GM21737 (cell line): ENCODE data around the gene KIAA1755.
A peak's percentile ranks its signal among the peaks of the same experiment; 100 is the strongest.

Source experiments
- ATAC-seq: cut with Tn5 transposase; IDR thresholded peaks from one replicate; pipeline ENCODE4 v1.9.1; 2021; ENCODE audit warnings: mild to moderate bottlenecking, moderate library complexity; ENCODE audit not compliant: unreplicated experiment

The KIAA1755 gene

DNA sequence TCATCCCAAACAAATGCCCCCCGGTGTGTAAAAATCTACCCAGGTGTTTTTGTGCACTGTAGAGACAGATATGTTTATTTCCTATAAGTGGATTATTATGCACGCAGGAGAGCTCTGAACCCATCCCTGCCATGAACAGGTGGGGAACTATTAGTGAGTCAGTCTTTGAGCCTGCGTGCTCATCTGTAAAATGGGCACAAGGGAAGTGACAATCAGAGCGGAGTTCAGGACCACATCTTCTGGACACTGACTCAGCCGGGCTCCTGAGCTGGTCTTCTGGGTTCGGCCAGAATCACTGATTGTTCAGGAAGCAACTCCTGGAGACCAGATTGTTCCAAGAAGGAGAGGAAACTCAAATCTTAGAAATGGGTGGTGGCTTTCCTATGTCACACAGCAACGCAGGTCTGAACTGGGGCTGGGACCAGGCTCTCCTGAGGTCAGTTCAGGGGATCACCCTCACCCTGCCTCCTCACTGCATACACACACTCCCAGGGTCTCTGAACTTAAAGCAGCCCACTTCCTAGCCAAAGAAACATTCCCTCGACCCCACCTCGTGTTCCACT, 68.1 kb downstream of the KIAA1755 start:
- no peak for ATAC-seq

DNA sequence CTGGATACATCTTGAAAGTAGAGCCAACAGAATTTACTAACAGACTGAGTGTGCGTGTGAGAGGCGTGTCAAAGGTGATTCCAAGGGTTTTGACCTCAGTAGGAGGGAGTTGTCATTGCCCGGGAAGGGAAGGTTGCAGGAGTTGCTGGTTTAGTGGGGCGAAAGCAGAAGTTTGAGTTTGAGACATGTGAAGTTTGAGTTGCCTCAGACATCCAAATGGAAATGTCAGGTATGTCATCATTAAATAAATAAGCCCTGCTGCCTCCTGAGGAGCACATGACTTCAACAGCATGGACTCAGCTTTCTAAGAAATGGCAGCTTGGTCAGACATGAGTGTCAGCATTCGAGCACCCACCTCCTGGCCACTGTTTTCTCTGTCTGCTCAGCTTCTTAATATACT, 68.9 kb downstream of the KIAA1755 start:
- ATAC-seq, result no peak

DNA sequence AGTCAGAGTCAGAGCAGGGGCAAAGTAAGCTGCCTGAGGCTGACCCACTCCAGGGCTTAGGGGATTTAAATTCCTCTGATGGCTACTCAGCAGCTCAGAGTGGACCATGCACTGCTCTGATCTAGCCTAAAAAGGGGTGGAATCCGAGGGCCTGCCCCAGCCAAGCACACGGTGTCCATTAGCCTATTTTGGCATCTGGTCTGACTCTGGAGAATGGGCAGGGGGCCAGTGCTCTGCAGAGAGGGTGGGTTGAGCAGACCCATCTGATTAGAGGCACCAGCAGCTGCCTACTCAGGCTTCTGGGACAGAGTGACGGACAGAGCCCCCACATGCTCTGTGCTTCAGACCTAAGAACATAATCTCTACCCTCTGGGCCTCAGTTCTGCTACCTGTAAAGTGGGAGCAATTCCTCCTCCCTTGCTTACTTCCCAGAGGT, 69.6 kb downstream of the KIAA1755 start:
- no peak for ATAC-seq

DNA sequence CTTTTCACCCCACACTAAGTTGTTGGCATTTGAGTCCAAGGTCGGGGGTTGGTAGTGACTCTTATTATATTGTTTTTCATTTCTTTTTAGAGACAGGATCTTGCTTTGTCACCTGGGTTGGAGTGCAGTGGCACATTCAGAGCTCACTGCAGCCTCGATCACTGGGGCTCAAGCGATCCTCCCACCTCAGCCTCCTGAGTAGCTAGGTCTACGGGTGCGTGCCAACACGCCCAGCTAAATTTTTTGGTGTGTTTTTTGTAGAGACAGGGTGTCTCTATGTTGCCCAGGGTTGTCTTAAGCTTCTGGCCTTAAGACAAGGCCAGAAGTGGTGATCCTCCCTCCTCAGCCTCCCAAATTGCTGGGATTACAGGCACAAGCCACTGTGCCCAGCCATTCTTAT, 70.4 kb downstream of the KIAA1755 start:
- ATAC-seq, result no peak

DNA sequence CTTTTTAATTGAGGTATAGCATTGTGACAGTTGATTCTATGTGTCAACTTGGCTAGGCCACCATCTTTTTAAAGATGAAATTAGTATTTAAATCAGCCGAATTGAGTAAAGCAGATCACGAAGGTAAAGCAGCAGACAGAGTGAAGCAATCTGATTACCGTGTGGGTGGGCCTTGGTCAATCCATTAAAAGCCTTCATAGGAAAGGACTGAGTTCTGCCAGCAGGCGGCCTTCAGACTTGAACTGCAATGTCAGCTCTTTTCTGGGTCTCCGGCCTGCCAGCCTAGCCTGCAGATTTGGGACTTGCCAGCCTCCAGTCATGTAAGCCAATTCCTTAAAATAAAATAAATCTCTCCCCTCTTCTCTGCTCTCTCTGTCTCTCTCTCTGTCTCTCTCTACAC, 73.0 kb downstream of the KIAA1755 start:
- no peak for ATAC-seq

DNA sequence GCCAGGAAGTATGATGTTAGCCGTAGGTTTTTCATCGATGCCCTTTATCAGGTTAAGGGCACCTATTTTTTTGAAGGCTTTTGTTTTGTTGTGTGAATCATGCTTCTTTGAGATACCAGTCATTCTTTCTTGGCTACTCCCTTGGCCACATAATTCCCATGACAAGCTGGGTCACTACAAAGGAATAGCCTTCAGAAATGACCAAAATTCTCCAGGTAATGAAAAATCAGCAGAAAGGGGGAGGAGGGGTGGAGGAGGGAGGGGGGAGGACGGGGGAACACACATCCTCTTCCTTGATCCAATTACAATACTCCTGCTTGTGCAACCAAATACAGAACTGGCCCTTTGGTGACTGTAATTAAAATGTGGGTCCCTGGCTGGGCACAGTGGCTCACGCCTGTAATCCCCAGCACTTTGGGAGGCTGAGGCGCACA, 73.7 kb downstream of the KIAA1755 start:
- ATAC-seq, result no peak

DNA sequence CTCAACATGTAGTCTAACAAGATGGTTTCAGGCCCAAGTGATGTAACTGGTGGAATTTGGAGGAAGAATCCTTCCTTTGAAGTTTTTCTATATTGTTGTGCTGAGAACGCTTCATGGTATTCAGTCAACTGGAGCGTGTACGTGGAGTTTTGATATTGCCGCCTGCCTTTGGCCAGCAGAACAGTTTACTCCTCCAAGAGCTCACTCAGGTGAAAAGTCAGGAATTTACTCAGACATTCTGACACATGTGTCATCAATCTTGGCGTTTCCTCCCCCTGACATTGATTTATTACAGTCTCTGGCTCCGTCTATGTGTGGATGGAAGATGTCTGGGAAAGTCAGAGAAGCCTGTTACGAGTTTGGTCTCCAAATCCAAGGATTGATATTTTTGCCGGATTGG, 76.4 kb downstream of the KIAA1755 start:
- no peak for ATAC-seq

DNA sequence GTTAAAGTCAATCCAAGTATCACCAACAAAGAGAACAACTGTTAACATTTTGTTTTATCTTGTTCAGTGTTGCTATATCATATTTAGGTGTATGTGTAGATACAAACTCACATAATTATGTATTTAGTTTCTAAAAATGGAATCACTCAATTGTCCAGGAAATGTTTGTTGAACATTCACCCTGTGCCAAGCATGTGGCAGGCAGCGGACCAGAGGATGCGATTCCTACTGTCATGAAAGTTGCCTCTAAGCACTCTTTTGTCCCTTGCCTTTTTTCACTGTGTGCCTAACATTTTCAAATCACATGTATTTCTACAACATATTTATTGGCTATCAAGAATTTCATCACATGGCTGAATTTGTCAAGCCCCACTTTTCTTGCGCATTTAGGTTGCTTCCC, 78.6 kb downstream of the KIAA1755 start:
- no peak for ATAC-seq

DNA sequence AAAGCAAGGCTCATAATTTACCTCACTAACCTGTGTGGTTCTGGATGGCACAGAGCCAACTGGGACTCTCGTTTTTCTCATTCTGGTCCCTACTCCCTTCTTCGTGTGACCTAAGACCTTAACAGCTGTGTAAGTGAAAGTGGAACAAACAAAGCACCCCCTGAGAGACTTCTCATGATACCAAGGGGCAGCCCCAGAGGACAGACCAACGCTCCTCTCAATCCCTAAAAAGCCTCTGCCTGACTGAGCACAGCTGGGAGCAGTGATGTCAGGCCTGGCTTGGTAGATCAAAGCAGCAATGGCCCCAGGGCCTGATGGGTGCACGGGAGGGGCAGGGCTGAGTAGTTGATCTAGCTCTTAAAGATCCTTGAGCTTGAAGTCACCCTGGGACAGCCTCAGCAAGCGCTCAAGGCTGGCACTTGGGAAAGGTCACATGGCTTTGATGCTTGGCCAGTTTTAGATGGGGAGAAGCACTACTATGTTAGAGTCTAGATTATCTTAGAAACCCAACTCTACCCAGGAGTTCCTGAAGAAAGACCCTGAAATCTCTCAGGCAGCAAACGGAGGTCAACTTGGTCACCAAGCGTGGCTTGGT, 79.2 kb downstream of the KIAA1755 start:
- ATAC-seq, result peak; percentile 83

DNA sequence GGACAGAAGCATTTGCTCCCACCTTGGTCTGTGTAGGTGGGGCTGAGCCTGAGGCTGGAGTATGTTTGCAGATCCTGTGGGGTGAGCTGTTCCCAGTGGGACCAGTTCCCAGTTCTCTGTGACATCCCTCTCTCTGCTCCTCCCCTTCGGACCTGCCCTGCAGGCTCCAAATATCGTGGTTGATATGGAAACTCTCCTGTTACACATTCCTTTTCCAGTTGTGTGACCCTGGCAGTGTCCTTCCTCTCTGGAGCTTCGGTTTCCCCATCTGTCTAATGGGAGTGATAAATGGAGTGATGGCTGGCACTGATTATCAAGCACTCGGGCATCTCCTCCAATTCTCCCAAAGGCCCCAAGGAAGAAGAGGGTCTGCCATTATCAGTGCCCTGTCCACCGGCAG, 79.8 kb downstream of the KIAA1755 start:
- ATAC-seq, result no peak

DNA sequence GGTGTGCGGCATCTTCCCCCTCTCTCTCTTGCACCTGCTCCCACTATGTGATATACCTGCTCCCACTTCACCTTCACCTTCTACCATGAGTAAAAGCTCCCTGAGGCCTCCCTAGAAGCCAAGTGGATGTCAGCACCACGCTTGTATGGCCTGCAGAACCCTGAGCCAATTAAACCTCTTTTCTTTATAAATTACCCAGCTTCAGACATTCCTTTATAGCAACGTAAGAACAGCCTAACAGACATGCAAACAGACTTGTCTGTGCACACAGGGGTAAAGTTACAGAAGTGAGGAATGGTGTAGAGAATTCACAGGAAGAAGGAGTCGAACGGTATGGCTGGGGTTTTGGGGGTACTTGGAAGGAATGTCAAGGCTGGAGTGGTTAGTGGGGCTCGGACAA, 80.7 kb downstream of the KIAA1755 start:
- no peak for ATAC-seq

DNA sequence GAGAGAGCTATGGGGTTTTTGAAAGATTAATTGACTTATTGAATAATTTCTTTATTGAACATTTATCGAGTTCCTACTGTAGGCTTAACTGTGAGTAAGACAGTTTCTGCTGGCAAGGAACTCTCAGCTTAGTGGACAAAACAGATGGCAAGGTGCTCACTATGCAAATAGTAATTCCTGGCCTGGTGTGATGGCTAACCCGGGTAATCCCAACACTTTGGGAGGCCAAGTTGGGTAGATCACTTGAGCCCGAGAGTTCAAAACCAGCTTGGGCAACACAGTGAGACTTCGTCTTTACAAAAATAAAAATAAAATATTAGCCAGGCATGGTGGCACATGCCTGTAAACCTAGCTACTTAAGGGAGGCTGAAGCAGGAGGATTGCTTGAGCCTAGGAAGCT, 82.0 kb downstream of the KIAA1755 start:
- no peak for ATAC-seq

DNA sequence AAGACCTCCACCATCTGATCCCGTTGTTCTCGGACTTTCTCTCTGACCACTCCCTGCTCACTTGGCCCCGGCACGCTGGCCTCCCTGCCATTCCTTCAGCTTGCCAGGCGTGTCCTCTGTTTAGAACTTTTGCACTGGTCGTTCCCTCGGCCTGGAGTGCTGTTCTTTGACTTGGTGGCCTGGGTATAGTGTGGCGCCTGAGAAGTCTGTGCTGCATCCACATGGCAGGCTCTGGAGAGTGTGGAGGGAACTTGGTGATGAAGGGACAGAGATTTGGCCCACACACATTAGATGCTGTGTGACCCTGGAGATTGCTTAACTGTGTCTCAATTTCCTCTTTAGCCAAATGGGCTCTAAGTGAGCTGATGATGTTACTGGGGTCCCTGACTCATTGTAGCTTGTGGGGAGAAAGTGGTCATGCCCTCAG, 82.5 kb downstream of the KIAA1755 start:
- no peak for ATAC-seq

DNA sequence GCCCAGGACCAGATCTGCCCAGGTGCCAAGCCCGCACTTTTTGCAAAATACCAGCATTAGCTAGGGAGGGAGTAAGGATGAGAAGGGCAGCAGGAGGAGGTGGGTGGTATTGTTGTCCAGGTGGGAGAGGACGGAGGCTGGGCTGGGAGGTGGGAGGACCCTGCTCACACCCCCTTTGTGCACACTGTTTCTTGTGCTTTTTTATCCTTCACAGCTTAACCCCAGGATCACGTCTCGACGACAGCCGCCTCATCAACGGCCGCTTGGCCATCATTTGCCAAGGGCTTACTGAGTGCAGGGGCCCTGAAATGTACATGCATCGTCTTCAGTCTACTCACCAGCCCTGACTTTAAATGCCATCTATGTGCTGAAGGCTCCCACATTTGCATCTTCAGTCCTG, 83.3 kb downstream of the KIAA1755 start:
- no peak for ATAC-seq

DNA sequence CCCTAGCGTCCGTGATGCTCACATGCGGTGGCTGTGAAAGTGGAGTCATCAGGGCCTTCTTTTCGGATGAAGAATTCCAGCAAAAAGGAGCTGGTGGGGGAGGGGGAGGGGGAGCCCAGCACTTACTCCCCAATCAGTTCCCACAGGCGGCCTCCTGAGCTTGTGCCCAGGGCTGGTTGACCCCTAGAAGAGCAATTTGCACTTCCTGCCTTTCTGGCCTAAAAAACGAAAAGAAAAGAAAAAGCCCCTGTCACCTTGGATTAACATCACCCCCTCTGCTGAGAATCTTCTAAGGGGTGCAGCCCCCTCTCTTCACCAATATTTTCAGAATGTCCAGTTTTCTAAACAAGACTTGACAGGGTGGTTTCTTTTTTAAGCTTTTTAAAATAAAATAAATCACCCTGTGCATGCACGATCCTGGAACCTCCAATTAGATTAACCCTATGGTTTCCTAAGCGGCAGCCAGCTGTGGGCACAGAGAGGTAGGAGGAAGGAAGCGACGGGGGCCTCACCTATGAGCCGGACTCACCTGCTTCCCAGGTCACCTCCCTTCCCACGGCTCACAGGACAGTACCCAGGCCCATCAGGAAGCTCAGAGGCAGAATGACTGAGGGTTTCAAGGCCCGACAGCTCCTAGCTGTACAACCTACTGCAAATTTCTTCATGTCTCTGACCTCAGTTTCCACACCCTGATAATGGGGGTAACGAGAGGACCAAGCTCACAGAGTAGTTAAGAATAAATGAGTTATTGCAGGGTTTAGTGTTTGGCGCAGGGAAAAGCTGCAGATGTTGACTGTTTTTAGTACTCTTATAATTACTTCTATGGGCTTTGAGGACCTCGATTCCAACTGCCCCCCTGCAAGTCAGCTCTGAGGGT, 85.0 kb downstream of the KIAA1755 start:
- no peak for ATAC-seq

DNA sequence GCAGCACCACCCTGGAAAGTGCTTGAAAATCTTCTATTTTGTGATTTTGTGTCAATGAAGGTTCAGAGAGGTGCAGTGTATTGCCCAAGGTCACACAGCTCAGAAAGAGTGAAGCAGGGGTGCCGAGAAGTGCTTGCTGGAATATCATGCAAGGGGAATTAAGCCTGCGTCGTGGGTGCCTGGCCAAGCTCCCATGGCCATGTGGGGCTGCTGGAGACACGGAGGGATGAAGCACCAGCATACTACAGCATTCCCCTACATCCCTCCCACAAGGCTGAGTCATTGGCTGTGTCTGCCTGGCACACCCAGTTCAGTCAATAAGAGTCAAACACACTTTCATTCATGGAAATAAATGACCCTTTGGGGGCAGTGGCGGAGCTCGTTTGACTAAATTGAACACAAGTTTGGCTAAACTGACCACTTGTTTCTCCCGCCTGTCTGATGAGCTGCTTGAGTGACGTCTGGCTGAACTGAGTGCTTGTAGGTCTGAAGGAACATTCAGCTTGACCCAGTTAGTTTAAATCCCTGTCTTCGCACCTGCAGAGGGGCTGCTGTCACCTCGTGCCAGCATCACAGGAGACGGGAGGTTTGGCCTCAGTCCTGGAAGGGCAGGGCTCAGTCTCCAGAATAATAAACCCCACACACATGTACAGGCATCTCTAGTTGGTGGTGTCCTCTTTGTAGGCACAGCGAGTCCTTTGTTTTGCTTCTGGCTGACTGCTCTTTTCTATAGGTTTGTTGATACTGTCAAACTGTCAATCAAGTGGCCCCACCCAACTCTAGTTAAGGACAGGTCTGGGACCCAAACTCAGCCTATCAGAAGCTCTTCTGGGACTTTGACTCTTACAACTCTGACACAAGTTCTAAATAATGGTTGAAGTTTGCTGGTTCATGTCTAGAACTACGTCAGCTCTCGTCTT, 87.0 kb downstream of the KIAA1755 start:
- ATAC-seq, result no peak

DNA sequence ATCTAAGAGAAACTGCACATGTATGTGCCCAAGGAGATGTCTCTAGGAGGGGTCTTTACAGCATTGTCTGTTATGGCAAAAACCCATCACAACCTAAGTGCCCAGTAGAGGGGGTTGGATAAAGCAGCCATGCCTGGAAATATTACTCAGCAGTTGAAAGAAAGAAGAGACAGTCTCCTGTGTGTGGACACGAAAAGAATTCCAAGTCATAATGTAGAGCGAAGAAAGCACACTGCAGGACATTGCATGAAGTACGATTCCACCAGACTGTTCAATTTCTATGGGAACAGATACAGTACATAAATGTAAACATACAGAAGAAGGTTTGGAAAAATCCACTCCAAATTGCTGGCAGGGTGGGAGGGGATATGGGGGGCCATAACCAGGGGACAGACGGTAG, 88.1 kb downstream of the KIAA1755 start:
- no peak for ATAC-seq

DNA sequence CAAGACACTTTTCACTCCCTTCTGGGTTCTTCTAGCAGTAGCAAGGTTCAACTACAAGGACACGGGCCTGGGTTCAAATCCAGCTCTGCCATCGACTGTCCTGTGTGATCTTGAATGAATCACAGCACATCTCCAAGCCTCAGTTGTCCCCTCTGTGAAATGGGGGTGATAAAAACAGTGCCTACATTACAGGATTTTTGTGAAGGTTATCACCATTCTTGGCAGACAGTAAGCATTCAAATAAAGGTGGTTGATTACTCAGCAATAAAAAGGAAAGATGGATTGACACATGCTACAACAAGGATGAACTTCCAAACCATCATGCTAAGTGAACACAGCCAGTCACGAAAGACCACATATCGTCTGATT, 88.9 kb downstream of the KIAA1755 start:
- ATAC-seq, result no peak

DNA sequence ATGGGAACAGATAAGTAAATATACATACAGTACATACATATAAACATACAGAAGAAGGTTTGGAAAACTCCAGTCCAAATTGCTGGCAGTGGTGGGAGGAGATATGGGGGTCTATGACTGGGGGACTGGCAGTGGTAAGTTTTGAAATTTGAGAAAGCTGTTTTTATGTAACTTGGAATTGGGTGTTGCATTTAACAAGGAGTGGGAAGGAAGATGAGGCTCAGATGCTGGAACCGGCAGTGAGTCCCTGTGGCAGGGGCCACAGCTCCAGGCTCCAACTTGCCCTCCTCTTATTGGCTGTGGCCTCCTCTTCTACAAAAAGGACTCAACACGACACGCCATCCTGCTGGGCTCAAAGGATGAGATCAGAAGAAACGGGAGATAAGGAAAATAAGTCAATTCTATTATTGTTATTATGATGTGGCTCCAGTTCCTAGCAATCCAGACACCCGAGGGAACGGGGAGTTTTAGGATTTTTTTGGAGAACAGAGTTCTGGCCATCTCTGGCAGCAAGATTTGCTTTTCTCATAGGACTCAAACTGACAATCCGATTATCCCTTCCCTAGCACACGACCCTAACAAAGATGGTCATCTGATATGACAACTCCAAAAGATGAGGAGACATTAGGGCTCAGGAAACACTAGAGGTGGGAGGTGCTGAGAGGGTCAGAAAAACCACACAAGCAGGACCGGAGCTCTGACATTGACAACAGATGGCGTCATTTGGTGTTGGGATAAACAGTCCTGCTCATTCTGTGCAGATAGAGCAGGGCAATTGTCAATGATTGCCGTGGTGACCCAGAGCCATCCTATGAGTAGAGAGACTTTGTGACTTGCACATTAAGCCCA, 89.5 kb downstream of the KIAA1755 start:
- ATAC-seq, result no peak

DNA sequence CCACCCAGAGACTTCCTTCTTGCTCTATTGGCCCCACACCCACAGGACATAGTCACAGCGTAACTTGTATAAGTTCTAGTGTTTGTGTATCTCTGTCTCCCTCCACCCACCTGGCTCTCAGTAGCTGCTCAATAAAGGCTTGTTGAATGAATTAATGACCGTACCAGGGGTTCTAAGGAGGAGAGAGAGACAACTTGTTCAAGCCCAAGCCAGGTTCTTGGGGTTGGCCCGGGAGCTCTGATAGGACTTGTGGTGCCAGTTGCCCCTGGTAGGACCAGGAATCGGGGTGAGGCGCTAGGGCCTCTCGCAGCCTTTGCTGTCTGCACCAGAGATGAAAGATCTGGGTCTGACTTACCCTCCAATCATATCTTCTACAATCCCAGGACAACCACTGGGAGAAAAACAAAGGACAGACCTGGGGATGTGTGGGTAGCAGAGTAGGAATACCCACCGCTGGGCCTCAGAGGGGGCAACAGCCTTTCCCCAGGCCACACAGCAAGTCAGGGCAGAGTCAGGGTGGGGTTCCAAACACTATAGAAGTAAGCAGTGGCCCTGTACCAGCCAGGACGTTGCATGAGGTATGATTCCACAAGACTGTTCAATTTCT, 90.2 kb downstream of the KIAA1755 start:
- no peak for ATAC-seq
